Measurements from ENCODE around the gene EFNB3. TPM values are rescaled to one million over a fixed set of nuclear protein-coding genes. Genes with fewer than 3 reads are reported as not detected.

Gene EFNB3
- polyA plus RNA-seq, 1 experiment, result 5.3 TPM

DNA sequence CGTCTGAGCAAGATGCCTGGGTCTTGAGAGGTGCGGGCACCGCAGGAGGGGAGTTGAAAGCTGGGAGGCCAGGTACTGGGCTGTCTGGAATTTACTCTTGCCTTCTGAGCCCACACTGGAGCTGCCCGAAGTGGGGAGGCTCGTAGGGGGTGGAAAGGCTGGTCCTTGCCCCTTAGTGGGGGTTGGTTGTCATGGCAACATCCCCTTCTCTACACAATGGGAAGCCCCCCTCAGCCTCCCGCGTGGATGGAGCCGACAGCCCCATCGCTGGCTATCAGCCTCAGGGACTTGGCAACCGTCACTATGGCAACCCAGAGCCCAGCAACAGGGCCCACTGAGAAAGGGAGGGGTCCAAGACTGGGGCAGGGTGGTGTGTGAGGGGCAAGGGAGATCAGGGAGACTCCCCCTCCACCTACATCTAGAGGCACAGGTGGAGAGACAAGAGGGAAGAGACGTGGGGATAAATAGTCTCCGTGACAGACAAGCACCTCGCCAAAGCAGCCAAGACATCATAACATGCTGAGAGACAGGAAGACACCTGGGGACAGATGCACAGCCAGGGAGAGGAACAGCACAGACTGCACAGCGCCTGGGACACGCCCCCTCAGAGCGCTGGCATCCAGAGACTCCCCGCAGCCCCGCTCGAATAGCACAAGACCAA is 7.2 kb downstream of the EFNB3 start:
- DNase-seq (ENCODE audit: low read depth), result no peak
- Histone ChIP-seq H3K4me3 (ENCODE audit: low read depth, low read length) (no peak overlapping the region), H3K27me3 (ENCODE audit: control insufficient read depth, insufficient read depth, low read length) (peaks cover 13% of the 10 kb centered on the region), H3K36me3 (ENCODE audit: control insufficient read depth, insufficient read depth, low read length) (no peaks in the 10 kb centered on the region)
- ChIA-PET CTCF (no interaction called here), POLR2A (no interaction called here)
- no peak for TF ChIP-seq CTCF (IDR thresholded peaks at IDR 0.05; ENCODE audit: insufficient read depth, low read depth, low read length)

GRCh38 chr17:7713782-7714181 is 8.8 kb downstream of the EFNB3 start:
- ChIA-PET CTCF (interaction anchor here (1.0 to 2.0 kb wide), 4 partner anchors 8 to 72 kb away, joined by 3 to 4 read pairs (median 3); partner anchors contain the start of genes EFNB3 and WRAP53), POLR2A (no interaction called here)
- TF ChIP-seq CTCF (IDR thresholded peaks at IDR 0.05; ENCODE audit: insufficient read depth, low read depth, low read length), result no peak
- peaks cover 19% of the 10 kb centered on the region for H3K27me3 ChIP-seq (ENCODE audit: control insufficient read depth, insufficient read depth, low read length)
- no peaks in the 10 kb centered on the region for H3K36me3 ChIP-seq (ENCODE audit: control insufficient read depth, insufficient read depth, low read length)
- H3K4me3 ChIP-seq (ENCODE audit: low read depth, low read length), result no peak overlapping the region
- DNase-seq (ENCODE audit: low read depth), result no peak

GRCh38 chr17:7714721-7715594 is 10.0 kb downstream of the EFNB3 start:
- no peak for DNase-seq (ENCODE audit: low read depth)
- POLR2A ChIA-PET, result no interaction called here
- TF ChIP-seq CTCF (IDR thresholded peaks at IDR 0.05; ENCODE audit: insufficient read depth, low read depth, low read length), result no peak
- no peak overlapping the region for H3K4me3 ChIP-seq (ENCODE audit: low read depth, low read length)
- CTCF ChIA-PET, result interaction anchor here (0.7 to 2.0 kb wide), 5 partner anchors 9 to 154 kb away, joined by 3 to 5 read pairs (median 4); partner anchors contain the start of gene EFNB3
- peaks cover 21% of the 10 kb centered on the region for H3K27me3 ChIP-seq (ENCODE audit: control insufficient read depth, insufficient read depth, low read length)
- no peaks in the 10 kb centered on the region for H3K36me3 ChIP-seq (ENCODE audit: control insufficient read depth, insufficient read depth, low read length)

GRCh38 chr17:7715936-7716886 is 11.2 kb downstream of the EFNB3 start:
- no peaks in the 10 kb centered on the region for H3K36me3 ChIP-seq (ENCODE audit: control insufficient read depth, insufficient read depth, low read length)
- peak overlapping the region; percentile 61 for H3K4me3 ChIP-seq (ENCODE audit: low read depth, low read length)
- H3K27me3 ChIP-seq (ENCODE audit: control insufficient read depth, insufficient read depth, low read length), result peaks cover 27% of the 10 kb centered on the region
- no peak for TF ChIP-seq CTCF (IDR thresholded peaks at IDR 0.05; ENCODE audit: insufficient read depth, low read depth, low read length)
- CTCF ChIA-PET, result interaction anchor here (0.7 to 1.8 kb wide), 12 partner anchors 10 to 156 kb away, joined by 3 to 7 read pairs (median 4); partner anchors contain the start of genes EFNB3 and WRAP53
- POLR2A ChIA-PET, result interaction anchor here (0.5 kb wide), 1 partner anchor 52 kb away, joined by 3 read pairs; no protein-coding TSS in a partner anchor
- DNase-seq (ENCODE audit: low read depth), result no peak
